Karpas-422 (cell line): ENCODE data around the gene XRCC6. TPM values are rescaled to one million over a fixed set of nuclear protein-coding genes. Genes with fewer than 3 reads are reported as not detected.
"Not testable (repeated sequence)": the region's sequence is repeated elsewhere in the genome, so short reads cannot be mapped to it uniquely, and the experiment has no call there.

Source experiments
- DNase-seq: peaks from one replicate; pipeline ENCODE4 v3.0.0-alpha.2; 2015
- H2AFZ ChIP-seq: fragments of 200-600 bp; sonication (generic); 2 replicates; pipeline ENCODE4 v1.6.1; 2014; ENCODE audit warnings: antibody characterized with exemption, low read length, mixed read lengths
- H3K27ac ChIP-seq: fragments of 200-600 bp; sonication (generic); 2 replicates; pipeline ENCODE4 v1.5.1; 2014; ENCODE audit warnings: mild to moderate bottlenecking, low read length, moderate library complexity
- H3K27me3 ChIP-seq: fragments of 200-600 bp; sonication (generic); 2 replicates; pipeline ENCODE4 v1.6.1; 2014; ENCODE audit warnings: low read length, mixed read lengths
- H3K36me3 ChIP-seq: fragments of 200-600 bp; sonication (generic); 2 replicates; pipeline ENCODE4 v1.6.1; 2014; ENCODE audit warnings: low read length, mixed read lengths; ENCODE audit not compliant: insufficient read depth
- H3K4me1 ChIP-seq: fragments of 200-600 bp; sonication (generic); 2 replicates; pipeline ENCODE4 v1.6.1; 2014; ENCODE audit warnings: mild to moderate bottlenecking, low read length, mixed read lengths
- H3K4me2 ChIP-seq: fragments of 200-600 bp; sonication (generic); 2 replicates; pipeline ENCODE4 v1.6.1; 2014; ENCODE audit warnings: low read length, low read depth, mild to moderate bottlenecking; ENCODE audit not compliant: poor library complexity, severe bottlenecking
- H3K4me3 ChIP-seq: fragments of 200-600 bp; sonication (generic); 2 replicates; pipeline ENCODE4 v1.5.1; 2014; ENCODE audit warnings: mild to moderate bottlenecking, antibody characterized with exemption, low read length, mixed read lengths
- H3K79me2 ChIP-seq: fragments of 200-600 bp; sonication (generic); 2 replicates; pipeline ENCODE4 v1.6.1; 2014; ENCODE audit warnings: mild to moderate bottlenecking, low read length, mixed read lengths
- H3K9ac ChIP-seq: fragments of 200-600 bp; sonication (generic); 2 replicates; pipeline ENCODE4 v1.6.0; 2014; ENCODE audit warnings: low read length
- H3K9me2 ChIP-seq: fragments of 200-600 bp; sonication (generic), shearing (Covaris generic); replicated peaks from 2 replicates; pipeline ENCODE4 v1.6.0; 2014; ENCODE audit warnings: mild to moderate bottlenecking, low read length, moderate library complexity; ENCODE audit not compliant: insufficient read depth
- H3K9me3 ChIP-seq: fragments of 300-700, 200-600 bp; sonication (generic); 2 replicates; pipeline ENCODE4 v1.6.1; 2014; ENCODE audit warnings: low read length, mixed read lengths
- H4K20me1 ChIP-seq: fragments of 200-600 bp; sonication (generic); 2 replicates; pipeline ENCODE4 v1.6.1; 2014; ENCODE audit warnings: mild to moderate bottlenecking, antibody characterized with exemption, low read length, low read depth; ENCODE audit not compliant: insufficient read depth
- total RNA-seq: library from RNA; depleted of rRNA; stranded (reverse); fragments of >200 nt; shearing (Covaris generic); gene quantifications from 2 replicates; pipeline ENCODE4 v1.2.3, GENCODE V29; 2014; ENCODE audit warnings: low replicate concordance; rRNA removed

XRCC6 gene
- total RNA-seq: 173 and 248 TPM in 2 replicates

DNA sequence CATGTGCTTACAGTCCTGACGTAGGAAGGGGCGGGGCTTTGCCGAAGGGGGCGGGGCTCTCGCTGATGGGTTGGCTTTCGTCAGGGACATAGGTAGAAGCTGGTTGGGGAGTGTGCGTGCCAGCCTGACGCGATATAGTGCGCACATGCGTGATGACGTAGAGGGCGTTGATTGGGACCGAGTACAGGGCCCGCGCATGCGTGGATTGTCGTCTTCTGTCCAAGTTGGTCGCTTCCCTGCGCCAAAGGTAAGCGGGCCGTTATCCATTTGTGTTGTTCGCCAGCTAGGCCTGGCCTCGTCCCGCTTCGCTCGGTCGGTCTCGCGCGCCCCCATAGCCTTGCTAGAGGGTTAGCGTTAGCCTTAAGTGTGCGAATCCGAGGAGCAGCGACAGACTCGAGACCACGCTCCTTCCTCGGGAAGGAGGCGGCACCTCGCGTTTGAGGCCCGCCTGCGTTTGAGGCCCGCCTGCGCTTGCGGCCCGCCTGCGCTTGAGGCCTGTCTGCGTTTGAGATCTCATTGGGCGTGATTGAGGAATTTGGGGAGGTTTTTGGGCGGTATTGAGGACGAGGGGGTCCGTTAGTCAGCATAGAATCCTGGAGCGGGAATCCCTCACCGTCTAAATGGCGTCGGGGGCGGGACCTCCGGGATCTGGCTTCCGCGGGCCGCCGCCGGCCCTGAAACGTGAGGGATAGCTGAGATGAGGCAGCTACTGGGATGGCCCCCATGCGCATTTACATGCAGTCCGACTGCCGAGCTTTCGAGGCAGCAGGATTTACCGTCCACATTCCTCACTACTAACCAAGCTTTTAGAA, at the start of gene XRCC6:
Gene XRCC6 (plus strand): TSS at position 197 of the 812 bp plus-strand sequence. CDS start 710 bp downstream, outside the sequence.
- Histone ChIP-seq H4K20me1 (peaks cover 6% of the 10 kb centered on the region; the same call in 1 of the 2 replicates), H3K4me1 (peaks cover 37% of the 10 kb centered on the region), H3K4me2 (peak within 1 kb of the TSS; percentile 96), H3K9me3 (no peaks in the 10 kb centered on the region), H3K4me3 (peak within 1 kb of the TSS; percentile 91), H2AFZ (peak within 1 kb of the TSS; percentile 71; the same call in 1 of the 2 replicates), H3K27me3 (no peaks in the 10 kb centered on the region), H3K79me2 (peaks cover 83% of the 10 kb centered on the region), H3K27ac (peak within 1 kb of the TSS; percentile 81), H3K9ac (peak within 1 kb of the TSS; percentile 94), H3K9me2 (no peaks in the 10 kb centered on the region), H3K36me3 (peaks cover 26% of the 10 kb centered on the region)
- peak; percentile 100 for DNase-seq

DNA sequence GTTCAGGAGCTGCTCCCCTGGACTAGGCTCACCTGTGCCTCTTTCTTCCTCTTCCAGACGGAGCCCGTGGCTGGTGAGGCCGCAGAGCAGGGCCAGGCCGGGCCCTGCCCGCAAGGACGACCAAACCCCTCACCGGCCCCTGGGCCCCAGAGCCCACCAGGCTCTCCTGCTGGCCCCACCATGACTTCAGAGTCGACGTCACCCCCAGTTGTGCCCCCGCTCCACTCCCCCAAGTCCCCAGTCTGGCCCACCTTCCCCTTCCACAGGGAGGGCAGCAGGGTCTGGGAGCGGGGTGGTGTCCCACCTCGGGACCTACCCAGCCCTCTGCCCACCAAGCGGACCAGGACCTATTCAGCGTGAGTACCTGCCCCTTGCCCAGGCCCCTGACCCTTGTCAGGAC, 49.3 kb upstream of the XRCC6 start:
- no peaks in the 10 kb centered on the region for H3K9me3 ChIP-seq
- no peaks in the 10 kb centered on the region for H3K9me2 ChIP-seq
- H3K27ac ChIP-seq: no peak overlapping the region
- no peaks in the 10 kb centered on the region for H3K79me2 ChIP-seq
- H3K4me2 ChIP-seq: no peak overlapping the region
- H3K4me3 ChIP-seq: no peak overlapping the region
- no peak overlapping the region for H2AFZ ChIP-seq
- no peaks in the 10 kb centered on the region for H3K36me3 ChIP-seq
- no peaks in the 10 kb centered on the region for H3K27me3 ChIP-seq
- H3K4me1 ChIP-seq: no peaks in the 10 kb centered on the region
- no peak for DNase-seq
- H3K9ac ChIP-seq: no peak overlapping the region
- H4K20me1 ChIP-seq: no peaks in the 10 kb centered on the region

DNA sequence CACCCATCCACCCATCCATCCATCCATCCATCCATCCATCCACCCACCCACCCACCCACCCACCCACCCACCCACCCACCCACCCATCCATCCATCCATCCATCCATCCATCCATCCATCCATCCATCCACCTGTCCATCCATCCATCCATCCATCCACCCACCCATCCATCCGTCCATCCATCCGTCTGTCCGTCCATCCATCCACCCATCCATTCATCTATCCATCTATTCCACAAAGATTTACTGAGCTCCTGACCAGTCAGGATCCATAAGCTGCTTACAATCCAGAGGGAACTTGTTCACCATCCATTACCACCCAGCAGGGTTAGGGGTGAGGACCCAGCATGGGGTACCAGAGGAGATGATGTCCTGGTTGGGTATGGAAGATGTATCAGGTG, 48.8 kb upstream of the XRCC6 start:
- not testable (repeated sequence) for H3K9me2 ChIP-seq, H3K9ac ChIP-seq, H3K4me2 ChIP-seq, H3K9me3 ChIP-seq, DNase-seq, H3K36me3 ChIP-seq, H3K4me1 ChIP-seq, H3K4me3 ChIP-seq, H3K27me3 ChIP-seq, H3K79me2 ChIP-seq, H3K27ac ChIP-seq, H4K20me1 ChIP-seq, H2AFZ ChIP-seq

DNA sequence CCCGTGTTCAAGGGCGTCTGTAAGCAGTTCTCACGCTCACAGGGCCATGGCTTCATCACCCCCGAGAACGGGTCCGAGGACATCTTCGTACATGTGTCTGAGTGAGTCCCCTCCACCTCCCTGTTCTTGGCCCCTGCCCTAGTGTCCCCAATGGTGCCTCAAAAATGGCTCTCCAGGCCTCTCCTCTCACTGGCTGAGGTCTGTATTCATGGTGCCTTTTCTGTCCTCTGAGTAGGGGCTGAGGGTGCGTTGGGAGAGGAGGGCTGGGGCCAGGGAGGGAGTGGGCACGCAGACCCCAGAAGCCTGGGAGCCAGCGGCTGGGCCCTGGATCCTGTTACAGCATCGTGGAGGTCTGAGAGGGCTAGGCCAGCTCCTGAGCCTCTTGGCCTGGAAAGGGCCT, 47.4 kb upstream of the XRCC6 start:
- Histone ChIP-seq H3K27ac (no peak overlapping the region), H3K9me3 (no peaks in the 10 kb centered on the region), H3K36me3 (no peaks in the 10 kb centered on the region), H2AFZ (no peak overlapping the region), H3K4me3 (no peak overlapping the region), H3K9me2 (no peaks in the 10 kb centered on the region), H3K4me1 (no peaks in the 10 kb centered on the region), H3K79me2 (no peaks in the 10 kb centered on the region), H3K9ac (no peak overlapping the region), H4K20me1 (no peaks in the 10 kb centered on the region), H3K4me2 (no peak overlapping the region), H3K27me3 (no peaks in the 10 kb centered on the region)
- DNase-seq: no peak

DNA sequence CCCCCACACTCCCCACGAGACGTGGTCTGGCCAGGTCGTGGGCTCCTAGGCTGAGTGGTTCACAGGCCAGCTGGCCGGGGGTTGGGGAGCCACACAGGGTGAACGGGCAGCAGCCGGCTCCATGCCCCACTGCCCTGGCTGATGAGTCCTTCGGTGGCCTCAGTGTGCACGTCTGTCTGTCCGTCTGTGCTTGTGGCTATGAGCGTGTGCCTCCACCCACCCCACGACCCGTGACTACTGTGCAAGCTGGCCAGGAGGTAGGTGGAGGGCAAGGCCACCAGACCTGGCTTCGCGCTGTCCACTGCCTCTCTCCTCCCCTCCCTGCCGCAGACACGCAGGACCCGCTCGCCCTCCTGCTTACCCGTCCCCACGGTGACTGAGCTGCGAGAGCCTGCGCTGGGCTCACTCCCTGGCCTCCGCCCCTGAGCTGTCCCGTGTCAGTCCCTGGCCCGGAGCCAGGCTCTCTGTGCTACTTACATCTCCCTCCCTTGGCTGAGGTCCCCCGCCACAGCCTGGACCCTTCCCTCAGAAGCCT, 46.2 kb upstream of the XRCC6 start:
- Histone ChIP-seq H3K4me1 (no peaks in the 10 kb centered on the region), H3K4me3 (no peak overlapping the region), H3K36me3 (no peaks in the 10 kb centered on the region; the same call in 1 of the 2 replicates), H3K9me3 (no peaks in the 10 kb centered on the region), H3K9me2 (no peaks in the 10 kb centered on the region), H3K4me2 (no peak overlapping the region), H3K27me3 (no peaks in the 10 kb centered on the region), H4K20me1 (no peaks in the 10 kb centered on the region), H3K79me2 (no peaks in the 10 kb centered on the region), H2AFZ (no peak overlapping the region), H3K9ac (no peak overlapping the region), H3K27ac (no peak overlapping the region)
- no peak for DNase-seq

DNA sequence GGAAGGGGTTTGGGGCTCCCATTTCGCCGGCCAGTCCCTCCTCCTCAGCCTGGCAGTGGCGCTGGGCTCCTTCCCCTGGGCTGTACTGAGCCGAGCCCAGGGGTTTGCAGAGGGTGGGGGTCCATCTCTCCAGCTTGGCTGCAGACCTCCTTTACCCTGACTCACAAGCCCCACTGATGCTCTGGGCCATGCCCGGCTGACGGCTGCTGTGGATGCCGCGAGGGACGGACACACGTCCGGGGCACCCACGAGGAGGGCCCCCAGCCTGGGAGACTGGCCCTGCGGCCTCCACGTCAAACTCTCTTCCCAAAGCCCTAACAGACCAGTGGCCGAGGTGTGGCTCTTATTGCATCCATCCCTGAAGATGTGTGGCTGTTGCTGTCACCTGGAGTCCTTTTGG, 45.6 kb upstream of the XRCC6 start:
- Histone ChIP-seq H3K27ac (no peak overlapping the region), H3K9me2 (no peaks in the 10 kb centered on the region), H4K20me1 (no peaks in the 10 kb centered on the region), H3K4me1 (no peaks in the 10 kb centered on the region), H3K9me3 (no peaks in the 10 kb centered on the region), H3K4me2 (no peak overlapping the region), H3K36me3 (no peaks in the 10 kb centered on the region; the same call in 1 of the 2 replicates), H3K9ac (no peak overlapping the region), H2AFZ (no peak overlapping the region), H3K79me2 (no peaks in the 10 kb centered on the region), H3K4me3 (no peak overlapping the region), H3K27me3 (no peaks in the 10 kb centered on the region)
- DNase-seq: no peak

DNA sequence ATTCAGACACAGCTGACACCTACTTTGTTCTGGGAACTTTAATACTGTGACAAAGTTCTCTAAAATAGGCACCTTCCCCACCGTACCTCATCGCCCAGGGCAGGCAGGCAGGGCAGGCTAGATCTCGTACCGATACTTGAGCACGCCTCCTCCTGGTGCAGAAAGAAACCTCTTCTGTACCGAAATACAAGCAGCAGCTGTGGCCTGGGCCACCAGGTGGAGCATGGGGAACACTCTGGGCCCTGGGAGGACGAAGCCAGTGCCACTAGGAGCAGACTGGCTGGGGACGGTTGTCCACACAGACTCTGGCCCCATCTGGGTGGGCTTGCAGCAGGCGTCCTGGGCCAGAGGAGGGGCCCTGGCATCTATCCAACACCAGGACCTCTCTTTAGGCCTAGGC, 44.2 kb upstream of the XRCC6 start:
- peak; percentile 82 for DNase-seq

DNA sequence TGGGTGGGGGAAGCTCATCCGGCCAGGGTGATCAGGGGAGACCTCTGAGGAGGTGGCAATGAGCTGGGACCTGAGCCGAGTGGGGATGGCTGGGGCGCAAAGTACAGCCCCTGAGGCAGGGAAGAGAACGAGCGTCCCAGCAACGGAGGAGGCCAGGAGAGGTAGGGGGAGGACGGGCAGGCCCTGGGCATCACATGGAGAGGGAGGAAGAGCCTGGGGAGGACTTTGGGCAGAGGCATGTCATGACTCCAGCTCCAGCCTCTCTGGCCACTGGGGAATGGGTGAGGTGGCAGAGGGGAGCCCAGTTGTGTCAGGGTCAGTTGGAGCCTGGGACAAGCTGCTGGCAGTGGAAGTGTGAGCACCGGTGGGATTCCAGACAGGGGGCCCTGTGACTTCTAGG, 43.0 kb upstream of the XRCC6 start:
- H3K9ac ChIP-seq: no peak overlapping the region
- DNase-seq: no peak

More for the DNA sequence above, 44.2 kb upstream of the XRCC6 start:
- Histone ChIP-seq H3K27ac (no peak overlapping the region), H3K9me2 (no peaks in the 10 kb centered on the region), H2AFZ (no peak overlapping the region), H3K79me2 (no peaks in the 10 kb centered on the region), H3K27me3 (no peaks in the 10 kb centered on the region), H3K4me3 (no peak overlapping the region), H3K4me2 (no peak overlapping the region), H4K20me1 (no peaks in the 10 kb centered on the region), H3K9ac (no peak overlapping the region), H3K36me3 (no peaks in the 10 kb centered on the region; the same call in 1 of the 2 replicates), H3K4me1 (no peaks in the 10 kb centered on the region), H3K9me3 (no peaks in the 10 kb centered on the region)

More for the DNA sequence above, 43.0 kb upstream of the XRCC6 start:
- H3K4me1 ChIP-seq: no peaks in the 10 kb centered on the region
- no peaks in the 10 kb centered on the region for H3K27me3 ChIP-seq
- H3K27ac ChIP-seq: no peak overlapping the region
- H3K4me2 ChIP-seq: no peak overlapping the region
- no peak overlapping the region for H3K4me3 ChIP-seq
- no peaks in the 10 kb centered on the region; the same call in 1 of the 2 replicates for H3K36me3 ChIP-seq
- H3K79me2 ChIP-seq: no peaks in the 10 kb centered on the region
- no peaks in the 10 kb centered on the region for H3K9me3 ChIP-seq
- no peaks in the 10 kb centered on the region for H4K20me1 ChIP-seq
- no peaks in the 10 kb centered on the region for H3K9me2 ChIP-seq
- no peak overlapping the region for H2AFZ ChIP-seq
